ENCODE results near the gene ELOVL6.

ELOVL6 gene

DNA sequence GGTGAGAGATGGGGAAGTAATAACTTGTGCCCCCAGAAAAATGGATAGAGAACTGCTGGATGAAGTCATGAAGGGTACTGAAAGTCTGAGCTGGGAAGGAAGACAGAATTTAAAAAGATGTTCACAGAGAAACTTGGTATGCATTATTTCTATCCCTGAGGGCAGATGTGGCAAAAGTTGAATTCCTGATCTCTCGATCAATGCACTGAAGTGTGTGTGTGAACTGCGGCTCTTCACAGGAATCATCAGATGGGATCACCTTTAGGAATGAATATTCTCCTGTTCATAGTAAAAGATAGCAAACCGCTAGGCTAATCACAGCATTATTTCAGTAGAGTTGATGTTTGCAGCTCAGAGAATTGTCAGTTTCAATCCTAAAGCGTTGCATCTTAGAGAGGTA lies 86.4 kb downstream of the ELOVL6 start:
- Mint-ChIP-seq H3K4me1 (ENCODE audit: low read depth) (peaks cover 14% of the 10 kb centered on the region), H3K36me3 (ENCODE audit: low read depth) (no peaks in the 10 kb centered on the region), H3K4me3 (no peak overlapping the region), H3K9me3 (no peaks in the 10 kb centered on the region), H3K27ac (no peak overlapping the region), H3K27me3 (peaks cover 12% of the 10 kb centered on the region)
- intact Hi-C loops (cut with micrococcal nuclease) = no loop called here

DNA sequence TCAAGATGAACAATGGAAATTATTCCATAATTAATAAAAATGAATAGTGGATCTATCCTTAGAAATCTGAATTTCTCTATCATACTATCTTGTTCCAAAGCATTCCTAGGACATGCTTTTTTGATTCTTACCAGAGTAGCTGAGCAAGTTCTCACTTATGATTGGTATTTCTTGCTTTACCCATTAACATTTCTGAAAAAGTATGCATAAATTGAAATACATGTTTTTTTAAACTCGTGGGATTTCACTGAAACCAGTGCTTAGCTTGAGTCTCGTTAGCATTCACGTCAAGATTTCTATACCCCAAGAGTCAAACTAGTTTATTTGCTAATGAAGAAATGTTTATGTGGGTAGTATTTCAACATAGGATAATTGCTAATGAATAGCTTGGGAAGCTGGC lies 89.0 kb downstream of the ELOVL6 start:
- H3K36me3 Mint-ChIP-seq (ENCODE audit: low read depth) = no peaks in the 10 kb centered on the region
- no peaks in the 10 kb centered on the region for H3K9me3 Mint-ChIP-seq
- peaks cover 18% of the 10 kb centered on the region for H3K4me1 Mint-ChIP-seq (ENCODE audit: low read depth)
- H3K27me3 Mint-ChIP-seq = peaks cover 8% of the 10 kb centered on the region
- no peak overlapping the region for H3K4me3 Mint-ChIP-seq
- intact Hi-C loops (cut with micrococcal nuclease) = no loop called here
- no peak overlapping the region for H3K27ac Mint-ChIP-seq

DNA sequence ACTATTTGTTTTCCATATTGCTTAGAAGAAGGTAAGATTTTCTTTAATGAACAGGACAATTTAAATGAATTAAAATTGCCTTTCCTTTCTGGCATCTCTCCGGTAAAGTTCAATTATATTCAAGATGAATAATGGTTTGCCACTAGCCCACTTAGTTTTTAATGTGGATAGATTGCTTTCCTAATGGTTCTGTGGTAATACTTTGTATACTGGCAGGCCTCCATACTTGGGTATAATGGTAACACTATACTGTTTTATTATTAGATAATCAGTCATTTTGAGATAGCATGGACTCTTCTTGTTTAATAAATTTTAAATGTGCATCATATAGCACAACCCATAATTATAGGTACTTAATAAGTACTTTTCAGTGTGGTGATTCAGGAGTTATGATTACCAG lies 89.5 kb downstream of the ELOVL6 start:
- Mint-ChIP-seq H3K36me3 (ENCODE audit: low read depth) (no peaks in the 10 kb centered on the region), H3K4me3 (no peak overlapping the region), H3K4me1 (ENCODE audit: low read depth) (peaks cover 18% of the 10 kb centered on the region), H3K9me3 (no peaks in the 10 kb centered on the region), H3K27ac (no peak overlapping the region), H3K27me3 (peaks cover 8% of the 10 kb centered on the region)
- intact Hi-C loops (cut with micrococcal nuclease) = no loop called here

DNA sequence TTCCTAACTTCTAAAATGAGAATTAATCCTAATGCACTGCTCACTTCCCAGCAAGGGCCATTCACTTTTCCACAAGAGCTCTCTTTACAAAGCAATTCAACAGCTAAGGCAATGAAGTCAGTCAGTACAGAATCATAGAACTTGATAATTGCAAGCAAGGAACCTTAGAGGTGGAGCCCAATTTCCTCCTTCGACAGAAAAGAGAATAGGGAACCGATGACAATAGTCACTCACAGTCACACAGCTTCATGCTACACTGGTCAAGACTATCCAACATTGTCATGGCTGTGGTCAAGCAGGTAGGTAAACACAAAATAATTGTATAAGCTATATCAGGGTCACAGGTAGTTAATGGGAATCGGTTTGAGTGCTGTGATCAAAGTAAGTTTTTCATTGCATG lies 90.0 kb downstream of the ELOVL6 start:
- no peak overlapping the region for H3K4me3 Mint-ChIP-seq
- no peaks in the 10 kb centered on the region for H3K9me3 Mint-ChIP-seq
- intact Hi-C loops (cut with micrococcal nuclease) = no loop called here
- H3K4me1 Mint-ChIP-seq (ENCODE audit: low read depth) = peaks cover 18% of the 10 kb centered on the region
- no peak overlapping the region for H3K27ac Mint-ChIP-seq
- no peaks in the 10 kb centered on the region for H3K36me3 Mint-ChIP-seq (ENCODE audit: low read depth)
- H3K27me3 Mint-ChIP-seq = peaks cover 8% of the 10 kb centered on the region

DNA sequence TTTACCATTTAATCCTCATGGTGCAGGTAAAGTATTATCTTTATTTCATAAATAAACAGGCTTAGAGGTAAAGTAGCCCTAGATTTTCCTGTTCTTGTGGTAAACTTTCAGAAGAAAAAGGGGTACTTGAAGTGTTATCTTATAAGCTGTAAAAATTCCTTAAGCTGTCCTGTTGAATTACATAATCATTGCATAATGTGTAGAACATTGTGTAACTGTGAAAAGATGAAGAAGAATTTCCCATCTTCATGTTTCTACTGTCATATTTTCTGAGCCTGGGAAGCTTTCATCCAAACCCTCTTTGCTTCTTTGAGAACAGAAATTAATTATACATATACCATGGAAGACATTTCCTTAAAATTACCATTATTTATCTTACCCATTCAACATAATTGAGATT lies 90.5 kb downstream of the ELOVL6 start:
- no peaks in the 10 kb centered on the region for H3K9me3 Mint-ChIP-seq
- no peak overlapping the region for H3K4me3 Mint-ChIP-seq
- no peaks in the 10 kb centered on the region for H3K36me3 Mint-ChIP-seq (ENCODE audit: low read depth)
- H3K27me3 Mint-ChIP-seq = peaks cover 8% of the 10 kb centered on the region
- no peak overlapping the region for H3K27ac Mint-ChIP-seq
- intact Hi-C loops (cut with micrococcal nuclease) = no loop called here
- H3K4me1 Mint-ChIP-seq (ENCODE audit: low read depth) = peaks cover 18% of the 10 kb centered on the region

DNA sequence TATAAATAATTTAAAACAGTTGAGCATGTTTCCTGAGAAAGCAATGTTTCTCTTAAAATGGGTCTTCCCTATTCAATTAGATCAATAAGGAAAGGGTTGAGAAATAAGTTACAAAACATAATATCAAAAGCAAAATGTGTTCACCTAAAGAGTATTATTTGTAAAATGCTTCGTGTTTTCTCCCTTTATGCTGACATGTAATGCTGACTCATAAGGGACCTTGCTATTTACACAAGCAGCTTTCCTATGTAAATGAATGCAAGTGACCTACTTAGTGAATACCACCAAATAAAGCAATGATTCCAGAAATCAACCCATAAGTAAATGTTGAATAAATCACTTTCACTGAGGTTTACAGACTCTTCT lies 91.5 kb downstream of the ELOVL6 start:
- H3K27ac Mint-ChIP-seq = no peak overlapping the region
- H3K4me1 Mint-ChIP-seq (ENCODE audit: low read depth) = peaks cover 18% of the 10 kb centered on the region
- H3K4me3 Mint-ChIP-seq = no peak overlapping the region
- no peaks in the 10 kb centered on the region for H3K9me3 Mint-ChIP-seq
- H3K36me3 Mint-ChIP-seq (ENCODE audit: low read depth) = no peaks in the 10 kb centered on the region
- peaks cover 7% of the 10 kb centered on the region for H3K27me3 Mint-ChIP-seq
- intact Hi-C loops (cut with micrococcal nuclease) = no loop called here

DNA sequence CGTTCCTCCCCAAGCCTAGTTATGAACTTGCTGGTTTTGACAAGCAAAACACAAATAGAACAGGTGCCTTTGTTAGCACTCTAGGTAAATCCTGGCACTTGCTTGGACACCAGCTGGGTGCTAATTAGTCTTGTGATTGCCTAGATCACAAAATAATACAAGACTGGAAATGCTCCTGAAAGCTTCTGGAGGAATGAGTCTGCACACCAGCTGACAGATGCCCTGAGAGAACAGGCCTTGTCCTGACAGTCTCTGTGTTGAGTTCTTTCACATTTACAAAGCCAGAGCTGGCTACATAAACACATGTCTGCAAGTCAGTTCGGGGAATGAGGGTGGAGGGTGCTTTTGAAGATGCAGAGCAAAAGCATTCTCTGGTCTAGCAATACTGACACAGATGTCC lies 93.8 kb downstream of the ELOVL6 start:
- Mint-ChIP-seq H3K4me3 (no peak overlapping the region), H3K27ac (no peak overlapping the region), H3K9me3 (no peaks in the 10 kb centered on the region), H3K27me3 (peaks cover 5% of the 10 kb centered on the region), H3K4me1 (ENCODE audit: low read depth) (peaks cover 18% of the 10 kb centered on the region), H3K36me3 (ENCODE audit: low read depth) (no peaks in the 10 kb centered on the region)
- intact Hi-C loops (cut with micrococcal nuclease) = no loop called here

DNA sequence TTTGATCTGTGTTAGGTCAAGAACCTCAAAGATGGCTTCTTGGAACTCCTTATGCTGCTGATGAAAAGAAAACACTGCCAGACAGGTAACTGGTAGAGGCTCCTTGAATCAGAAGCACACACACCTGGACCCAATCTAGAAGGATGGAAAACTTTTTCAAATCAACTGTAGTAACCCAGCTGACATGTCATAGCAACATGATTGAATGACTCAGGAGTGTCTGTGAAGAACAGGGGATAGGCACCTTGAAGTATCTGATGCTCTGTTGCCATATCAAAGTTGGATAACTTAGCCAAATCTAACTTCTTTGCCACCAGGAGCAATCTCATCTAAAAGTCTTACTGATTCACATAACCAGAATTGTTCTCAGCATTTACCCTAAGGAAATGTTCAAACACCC lies 98.8 kb downstream of the ELOVL6 start:
- Mint-ChIP-seq H3K9me3 (no peaks in the 10 kb centered on the region), H3K4me1 (ENCODE audit: low read depth) (no peaks in the 10 kb centered on the region), H3K27ac (no peak overlapping the region), H3K36me3 (ENCODE audit: low read depth) (no peaks in the 10 kb centered on the region), H3K4me3 (no peak overlapping the region), H3K27me3 (peaks cover 12% of the 10 kb centered on the region)
- intact Hi-C loops (cut with micrococcal nuclease) = no loop called here

DNA sequence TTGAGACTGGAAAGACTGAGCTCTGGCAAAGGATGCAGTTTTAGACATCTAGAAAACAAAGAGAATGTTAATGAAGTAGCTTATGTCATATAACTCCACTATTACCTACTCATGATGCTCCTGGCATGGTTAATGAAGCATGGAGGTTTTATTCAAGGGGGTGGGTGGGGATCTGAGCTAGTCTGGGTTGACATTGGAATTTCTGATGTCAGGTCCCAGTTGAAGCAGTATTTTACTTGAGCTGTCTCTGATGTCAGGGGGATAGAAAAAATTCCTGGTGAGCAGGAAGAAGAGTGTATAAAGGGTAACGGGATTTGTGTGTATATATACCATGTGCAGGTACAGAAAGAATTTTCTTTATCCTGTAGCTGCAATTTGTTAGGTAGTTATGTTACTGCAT lies 102.0 kb downstream of the ELOVL6 start:
- Mint-ChIP-seq H3K4me3 (no peak overlapping the region), H3K27me3 (peaks cover 16% of the 10 kb centered on the region), H3K9me3 (no peaks in the 10 kb centered on the region), H3K36me3 (ENCODE audit: low read depth) (no peaks in the 10 kb centered on the region), H3K4me1 (ENCODE audit: low read depth) (no peaks in the 10 kb centered on the region), H3K27ac (no peak overlapping the region)
- intact Hi-C loops (cut with micrococcal nuclease) = no loop called here

DNA sequence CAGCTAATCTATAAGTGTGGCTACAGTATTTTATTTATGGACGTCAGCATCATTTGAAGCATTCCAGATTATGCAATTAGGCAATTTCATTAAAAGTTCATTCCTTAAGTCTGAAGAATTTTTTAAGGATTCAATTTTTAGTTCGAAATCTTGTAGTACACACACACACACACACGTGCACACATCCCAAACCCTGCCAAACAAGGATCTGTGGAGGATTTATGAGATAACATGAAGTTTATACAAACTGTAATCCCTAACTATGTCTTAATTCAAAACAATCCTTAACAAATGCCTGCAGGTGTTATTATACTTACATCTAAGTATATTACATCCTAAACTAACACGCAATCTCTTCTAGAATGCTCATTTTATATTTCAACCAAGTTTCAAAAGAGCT lies 105.8 kb downstream of the ELOVL6 start:
- H3K27ac Mint-ChIP-seq = no peak overlapping the region
- no peaks in the 10 kb centered on the region for H3K9me3 Mint-ChIP-seq
- H3K4me3 Mint-ChIP-seq = no peak overlapping the region
- intact Hi-C loops (cut with micrococcal nuclease) = no loop called here
- H3K36me3 Mint-ChIP-seq (ENCODE audit: low read depth) = no peaks in the 10 kb centered on the region
- H3K4me1 Mint-ChIP-seq (ENCODE audit: low read depth) = no peaks in the 10 kb centered on the region
- peaks cover 16% of the 10 kb centered on the region for H3K27me3 Mint-ChIP-seq

DNA sequence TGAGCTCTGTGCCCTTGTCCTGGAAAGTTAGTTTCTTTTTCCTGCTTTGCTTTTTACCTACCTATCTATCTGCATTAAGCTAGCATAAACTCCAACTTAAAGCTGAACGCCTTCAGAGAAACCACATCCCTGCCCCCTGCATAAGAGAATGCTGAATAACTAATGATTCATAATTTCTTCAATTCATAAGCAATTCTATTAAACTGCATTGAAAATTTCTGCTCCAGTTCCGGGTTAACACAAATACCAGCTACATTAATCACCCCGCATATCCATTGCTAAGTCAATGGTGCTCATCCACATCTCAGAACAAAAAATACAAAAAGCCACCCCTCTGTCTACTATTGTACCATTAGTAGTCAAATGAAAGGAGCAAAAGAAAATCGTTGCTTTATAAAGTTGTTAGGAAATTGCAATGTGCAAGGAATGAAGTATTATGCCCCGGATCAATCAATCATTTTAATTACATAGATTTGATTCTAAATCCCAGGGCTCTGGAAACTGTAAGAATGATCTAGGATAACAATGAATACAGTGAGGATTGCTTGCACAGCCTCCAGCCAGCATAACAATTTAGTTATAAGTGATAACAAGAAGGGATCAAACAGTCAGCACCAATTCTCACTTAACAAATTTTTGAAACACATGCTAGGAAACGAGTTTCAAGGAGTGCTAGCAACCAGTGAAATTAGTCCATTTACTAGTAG lies 106.8 kb downstream of the ELOVL6 start:
- H3K9me3 Mint-ChIP-seq = no peaks in the 10 kb centered on the region
- no peaks in the 10 kb centered on the region for H3K36me3 Mint-ChIP-seq (ENCODE audit: low read depth)
- H3K27me3 Mint-ChIP-seq = peaks cover 15% of the 10 kb centered on the region
- H3K4me1 Mint-ChIP-seq (ENCODE audit: low read depth) = no peaks in the 10 kb centered on the region
- intact Hi-C loops (cut with micrococcal nuclease) = no loop called here
- H3K4me3 Mint-ChIP-seq = no peak overlapping the region
- no peak overlapping the region for H3K27ac Mint-ChIP-seq

DNA sequence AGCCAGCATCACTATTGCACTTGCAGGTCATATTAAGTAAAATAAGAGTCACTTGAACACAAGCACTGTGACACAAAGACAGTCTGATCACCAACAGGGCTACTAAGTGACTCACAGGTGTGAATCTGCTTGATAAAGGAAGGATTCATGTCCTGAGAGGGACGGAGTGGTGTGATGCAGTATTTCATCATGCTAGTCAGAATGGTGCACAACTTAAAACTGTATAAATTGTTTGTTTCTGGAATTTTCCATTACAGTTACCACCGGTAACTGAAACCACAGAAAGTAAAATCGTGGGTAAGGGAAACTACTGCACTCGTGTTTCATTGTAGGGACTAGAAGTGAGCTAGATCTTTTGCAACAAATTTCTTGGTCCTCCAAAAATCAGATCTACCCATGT lies 109.7 kb downstream of the ELOVL6 start:
- Mint-ChIP-seq H3K4me3 (no peak overlapping the region), H3K36me3 (ENCODE audit: low read depth) (no peaks in the 10 kb centered on the region), H3K4me1 (ENCODE audit: low read depth) (peaks cover 8% of the 10 kb centered on the region), H3K27me3 (peaks cover 21% of the 10 kb centered on the region), H3K9me3 (no peaks in the 10 kb centered on the region), H3K27ac (no peak overlapping the region)
- intact Hi-C loops (cut with micrococcal nuclease) = no loop called here

DNA sequence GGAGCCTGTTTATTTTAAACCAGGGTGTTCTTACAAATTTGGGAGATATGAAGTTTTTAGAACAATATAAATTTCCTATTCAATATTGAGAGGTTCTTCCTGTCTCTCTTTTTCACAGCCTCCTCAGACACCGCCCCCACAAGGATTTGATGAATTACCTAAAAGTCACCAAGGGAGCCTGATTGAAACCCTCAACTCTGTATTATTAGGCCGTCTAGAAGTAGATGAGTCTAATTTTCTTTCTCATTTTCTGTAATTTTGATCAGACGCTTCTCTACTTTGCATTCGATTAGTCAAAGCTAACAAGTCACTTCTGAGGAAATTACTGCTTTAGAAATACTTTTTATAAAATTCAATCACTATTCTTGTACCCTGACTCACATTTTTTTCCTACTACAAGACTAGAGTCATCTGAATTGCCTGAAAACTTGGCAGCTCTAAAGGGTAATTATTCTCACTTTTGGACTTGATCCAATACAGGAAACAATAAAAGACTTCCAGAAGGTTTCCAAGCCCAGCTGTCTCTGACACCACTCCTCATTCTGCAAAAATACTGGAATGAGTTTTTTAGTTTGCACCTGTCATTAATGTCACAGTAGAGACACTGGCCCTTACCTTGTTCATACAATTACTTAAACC lies 111.2 kb downstream of the ELOVL6 start:
- intact Hi-C loops (cut with micrococcal nuclease) = no loop called here
- Mint-ChIP-seq H3K9me3 (no peaks in the 10 kb centered on the region), H3K36me3 (ENCODE audit: low read depth) (no peaks in the 10 kb centered on the region), H3K4me3 (no peak overlapping the region), H3K27me3 (peaks cover 25% of the 10 kb centered on the region), H3K4me1 (ENCODE audit: low read depth) (peaks cover 8% of the 10 kb centered on the region), H3K27ac (no peak overlapping the region)

DNA sequence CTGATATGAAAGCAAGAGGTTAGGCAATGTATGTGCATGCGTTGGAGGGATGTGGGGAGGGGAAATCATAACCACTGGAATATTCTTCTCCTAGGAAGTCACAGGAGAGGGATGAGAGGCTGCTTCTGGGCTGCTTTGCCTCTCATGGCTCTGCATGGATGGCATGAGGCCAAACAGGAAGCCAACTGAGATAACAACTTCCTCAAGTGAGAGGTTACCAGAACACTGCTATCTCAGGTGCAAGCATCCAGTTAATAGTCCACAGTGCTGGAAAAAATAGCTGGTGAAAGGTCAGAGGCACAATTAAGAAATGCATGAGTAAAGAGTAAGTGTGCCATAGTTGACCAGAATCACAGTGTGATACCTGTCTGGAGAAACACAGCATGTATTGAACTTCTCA lies 113.3 kb downstream of the ELOVL6 start:
- peaks cover 8% of the 10 kb centered on the region for H3K4me1 Mint-ChIP-seq (ENCODE audit: low read depth)

DNA sequence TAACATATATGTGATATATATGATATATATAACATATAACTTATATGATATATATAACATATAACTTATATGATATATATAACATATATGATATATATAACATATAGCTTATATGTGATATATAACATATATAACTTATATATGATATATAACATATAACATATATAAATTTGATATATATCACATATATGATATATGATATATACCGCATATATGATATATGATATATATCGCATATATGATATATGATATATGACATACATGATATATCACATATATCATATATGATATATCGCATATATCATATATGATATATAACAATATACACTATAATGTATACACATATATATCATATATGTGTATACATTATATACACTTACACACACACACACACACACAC lies 114.3 kb downstream of the ELOVL6 start:
- intact Hi-C loops (cut with micrococcal nuclease) = no loop called here
- no peak overlapping the region for H3K27ac Mint-ChIP-seq
- H3K27me3 Mint-ChIP-seq = peaks cover 34% of the 10 kb centered on the region
- peaks cover 8% of the 10 kb centered on the region for H3K4me1 Mint-ChIP-seq (ENCODE audit: low read depth)
- no peaks in the 10 kb centered on the region for H3K9me3 Mint-ChIP-seq
- no peaks in the 10 kb centered on the region for H3K36me3 Mint-ChIP-seq (ENCODE audit: low read depth)
- no peak overlapping the region for H3K4me3 Mint-ChIP-seq

More for the DNA sequence above, 113.3 kb downstream of the ELOVL6 start:
- H3K27me3 Mint-ChIP-seq = peaks cover 30% of the 10 kb centered on the region
- intact Hi-C loops (cut with micrococcal nuclease) = no loop called here
- no peak overlapping the region for H3K27ac Mint-ChIP-seq
- no peak overlapping the region for H3K4me3 Mint-ChIP-seq
- H3K36me3 Mint-ChIP-seq (ENCODE audit: low read depth) = no peaks in the 10 kb centered on the region
- H3K9me3 Mint-ChIP-seq = no peaks in the 10 kb centered on the region
